HFF-Myc (cell line): Measurements from ENCODE around the gene LPO.

Experiments
- DNase-seq: peaks from one replicate; pipeline ENCODE4 v3.0.0-alpha.2; 2011; ENCODE audit warnings: low read depth; ENCODE audit errors: extremely low read depth
- H3K4me3 ChIP-seq: replicated peaks from 2 replicates; pipeline ENCODE4 v1.5.1; 2011; ENCODE audit warnings: low read depth, mild to moderate bottlenecking, control low read depth, low read length
- TF ChIP-seq, protein P1 (sequence below): IDR thresholded peaks from 2 replicates; pipeline ENCODE4 v1.5.1; 2012; ENCODE audit warnings: mild to moderate bottlenecking, low read depth, low read length, control low read depth; ENCODE audit errors: missing control alignments

The LPO gene

DNA sequence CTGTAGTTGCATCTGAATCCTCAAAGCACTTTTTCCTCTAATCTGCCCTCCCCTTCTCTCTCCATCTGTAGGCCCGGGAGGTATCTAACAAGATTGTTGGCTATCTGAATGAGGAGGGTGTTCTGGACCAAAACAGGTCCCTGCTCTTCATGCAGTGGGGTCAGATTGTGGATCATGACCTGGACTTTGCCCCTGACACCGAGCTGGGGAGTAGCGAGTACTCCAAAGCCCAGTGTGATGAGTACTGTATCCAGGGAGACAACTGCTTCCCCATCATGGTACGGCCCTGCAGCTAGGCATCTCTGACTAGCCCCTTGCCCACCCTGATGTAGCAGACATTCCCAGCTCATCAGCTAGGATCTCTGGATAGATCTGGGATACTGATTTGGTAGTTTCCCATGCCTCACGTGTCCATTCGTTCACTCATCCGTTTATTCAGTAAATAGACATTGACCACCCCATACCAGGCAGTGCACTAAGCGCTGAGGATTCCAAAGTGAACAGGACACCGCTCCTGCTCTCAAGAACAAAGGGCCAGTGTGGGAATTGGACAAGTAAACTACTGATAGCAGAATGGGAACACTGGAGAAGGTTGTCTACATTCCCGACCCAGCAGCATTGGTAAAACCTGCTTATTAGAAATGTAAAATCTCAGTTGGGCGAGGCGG is 12.1 kb downstream of the LPO start:
- H3K4me3 ChIP-seq: no peak overlapping the region
- TF ChIP-seq, protein P1, sequence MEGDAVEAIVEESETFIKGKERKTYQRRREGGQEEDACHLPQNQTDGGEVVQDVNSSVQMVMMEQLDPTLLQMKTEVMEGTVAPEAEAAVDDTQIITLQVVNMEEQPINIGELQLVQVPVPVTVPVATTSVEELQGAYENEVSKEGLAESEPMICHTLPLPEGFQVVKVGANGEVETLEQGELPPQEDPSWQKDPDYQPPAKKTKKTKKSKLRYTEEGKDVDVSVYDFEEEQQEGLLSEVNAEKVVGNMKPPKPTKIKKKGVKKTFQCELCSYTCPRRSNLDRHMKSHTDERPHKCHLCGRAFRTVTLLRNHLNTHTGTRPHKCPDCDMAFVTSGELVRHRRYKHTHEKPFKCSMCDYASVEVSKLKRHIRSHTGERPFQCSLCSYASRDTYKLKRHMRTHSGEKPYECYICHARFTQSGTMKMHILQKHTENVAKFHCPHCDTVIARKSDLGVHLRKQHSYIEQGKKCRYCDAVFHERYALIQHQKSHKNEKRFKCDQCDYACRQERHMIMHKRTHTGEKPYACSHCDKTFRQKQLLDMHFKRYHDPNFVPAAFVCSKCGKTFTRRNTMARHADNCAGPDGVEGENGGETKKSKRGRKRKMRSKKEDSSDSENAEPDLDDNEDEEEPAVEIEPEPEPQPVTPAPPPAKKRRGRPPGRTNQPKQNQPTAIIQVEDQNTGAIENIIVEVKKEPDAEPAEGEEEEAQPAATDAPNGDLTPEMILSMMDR: no peak
- DNase-seq: no peak

DNA sequence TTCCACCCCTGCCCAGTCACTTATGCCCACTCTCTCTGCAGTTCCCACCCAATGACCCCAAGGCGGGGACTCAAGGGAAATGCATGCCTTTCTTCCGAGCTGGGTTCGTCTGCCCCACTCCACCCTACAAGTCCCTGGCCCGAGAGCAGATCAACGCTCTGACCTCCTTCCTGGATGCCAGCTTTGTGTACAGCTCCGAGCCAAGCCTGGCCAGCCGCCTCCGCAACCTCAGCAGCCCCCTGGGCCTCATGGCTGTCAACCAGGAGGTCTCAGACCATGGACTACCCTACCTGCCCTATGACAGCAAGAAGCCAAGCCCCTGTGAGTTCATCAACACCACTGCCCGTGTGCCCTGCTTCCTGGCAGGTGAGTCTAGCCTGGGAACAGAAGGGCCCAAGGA is 13.8 kb downstream of the LPO start:
- TF ChIP-seq, protein P1: no peak
- no peak for DNase-seq
- H3K4me3 ChIP-seq: no peak overlapping the region

DNA sequence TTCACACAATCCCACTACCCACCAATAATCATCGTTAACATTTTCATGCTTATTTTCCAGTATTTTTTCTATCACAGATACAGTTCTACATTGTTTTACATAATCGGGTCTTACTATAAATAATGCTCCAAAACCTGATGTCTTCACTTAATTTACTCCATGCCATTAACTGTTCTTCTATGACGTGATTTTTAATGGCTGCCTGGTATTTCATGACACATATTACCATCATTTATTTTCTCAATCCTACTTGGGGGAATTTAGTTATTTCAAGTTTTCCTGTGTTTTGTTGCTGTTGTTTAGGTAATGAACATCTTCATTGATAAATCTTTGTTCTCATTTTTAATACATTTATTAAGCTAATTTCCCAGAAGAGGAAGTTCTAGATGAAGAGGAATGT is 14.7 kb downstream of the LPO start:
- TF ChIP-seq, protein P1: no peak
- no peak overlapping the region for H3K4me3 ChIP-seq
- no peak for DNase-seq

DNA sequence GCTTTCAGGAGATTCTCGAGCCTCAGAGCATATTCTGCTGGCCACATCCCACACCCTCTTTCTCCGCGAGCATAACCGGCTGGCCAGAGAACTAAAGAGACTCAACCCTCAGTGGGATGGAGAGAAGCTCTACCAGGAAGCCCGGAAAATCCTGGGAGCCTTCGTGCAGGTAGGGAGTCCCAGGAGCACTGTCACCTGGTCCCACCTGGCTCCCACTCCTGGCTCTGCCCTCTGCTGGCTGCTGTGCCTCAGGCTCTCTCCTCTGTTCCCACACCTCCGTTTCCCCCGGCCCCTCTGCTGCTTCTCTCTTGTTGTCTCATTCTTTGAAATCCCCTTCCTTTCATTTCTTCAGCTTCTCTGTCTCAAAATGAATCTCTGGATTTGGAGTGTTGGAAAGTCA is 16.4 kb downstream of the LPO start:
- no peak overlapping the region for H3K4me3 ChIP-seq
- TF ChIP-seq, protein P1: no peak
- no peak for DNase-seq

DNA sequence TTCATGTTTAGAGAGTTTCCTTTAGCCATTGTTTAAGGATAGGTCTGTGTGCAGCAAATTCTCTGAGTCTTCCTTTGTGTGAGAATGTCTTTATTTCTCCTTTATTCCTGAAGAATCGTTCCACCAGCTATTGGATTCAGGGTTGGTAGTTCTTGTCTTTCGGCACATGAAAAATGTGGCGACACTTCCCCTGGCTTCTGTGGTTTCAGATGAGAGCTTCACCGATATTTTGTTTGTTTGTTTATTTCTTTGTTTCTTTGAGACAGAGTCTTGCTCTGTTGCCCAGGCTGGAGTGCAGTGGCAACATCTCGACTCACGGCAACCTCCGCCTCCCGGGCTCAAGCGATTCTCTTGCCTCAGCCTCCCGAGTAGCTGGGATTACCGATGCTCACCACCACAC is 23.8 kb downstream of the LPO start:
- H3K4me3 ChIP-seq: no peak overlapping the region
- TF ChIP-seq, protein P1: no peak
- DNase-seq: no peak

DNA sequence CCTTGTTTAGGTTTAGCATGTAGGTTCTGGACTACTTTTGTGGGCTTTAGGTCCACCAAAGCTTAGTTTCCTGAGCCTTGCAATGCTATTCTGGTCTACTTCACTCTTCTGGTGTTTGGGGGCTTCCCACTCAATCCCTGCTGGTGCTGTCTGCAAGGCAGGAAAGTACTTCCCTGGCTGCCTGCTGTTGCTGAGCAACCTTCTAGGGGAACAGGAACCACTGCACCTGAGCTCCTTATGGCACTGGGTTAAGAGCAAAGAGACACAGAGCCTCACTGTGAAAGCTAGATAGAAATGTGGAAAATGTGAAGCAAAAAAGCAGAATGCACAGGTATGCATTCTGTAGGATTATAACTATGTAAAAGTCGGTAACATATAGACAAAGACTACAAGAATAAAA is 25.4 kb downstream of the LPO start:
- DNase-seq: no peak
- no peak overlapping the region for H3K4me3 ChIP-seq
- TF ChIP-seq, protein P1: no peak

DNA sequence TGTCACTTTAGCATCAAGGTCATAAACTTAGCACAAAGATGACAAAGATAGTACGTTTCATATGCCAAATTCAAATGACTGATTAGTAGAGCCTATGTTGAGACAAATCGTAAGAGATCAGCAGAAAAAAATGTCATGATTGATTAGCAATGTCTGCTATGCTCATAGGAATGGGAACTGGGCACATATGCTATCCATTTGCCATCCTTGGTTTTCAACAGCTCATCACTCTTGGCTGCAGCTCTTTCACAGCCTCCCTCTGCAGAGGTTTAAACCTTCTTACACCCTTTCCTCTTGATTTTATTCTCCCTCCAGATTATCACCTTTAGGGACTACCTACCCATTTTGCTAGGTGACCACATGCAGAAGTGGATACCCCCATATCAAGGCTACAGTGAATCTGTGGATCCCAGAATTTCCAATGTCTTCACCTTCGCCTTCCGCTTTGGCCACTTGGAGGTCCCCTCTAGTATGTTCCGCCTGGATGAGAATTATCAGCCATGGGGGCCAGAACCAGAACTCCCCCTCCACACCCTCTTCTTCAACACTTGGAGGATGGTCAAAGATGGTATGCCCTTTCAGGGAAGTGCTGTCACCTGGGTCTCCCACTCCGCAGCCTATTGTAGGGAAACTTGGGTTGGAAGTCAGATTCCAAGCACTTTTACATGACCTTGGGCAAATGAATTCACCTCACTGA is 26.2 kb downstream of the LPO start:
- no peak for DNase-seq
- TF ChIP-seq, protein P1: no peak
- no peak overlapping the region for H3K4me3 ChIP-seq
